Fibroblast of skin of right biceps (primary cell): ENCODE results near the gene PHEX.

Source experiments
- DNase-seq: peaks from one replicate; pipeline ENCODE4 v3.0.0-alpha.2; 2013

Gene PHEX

DNA sequence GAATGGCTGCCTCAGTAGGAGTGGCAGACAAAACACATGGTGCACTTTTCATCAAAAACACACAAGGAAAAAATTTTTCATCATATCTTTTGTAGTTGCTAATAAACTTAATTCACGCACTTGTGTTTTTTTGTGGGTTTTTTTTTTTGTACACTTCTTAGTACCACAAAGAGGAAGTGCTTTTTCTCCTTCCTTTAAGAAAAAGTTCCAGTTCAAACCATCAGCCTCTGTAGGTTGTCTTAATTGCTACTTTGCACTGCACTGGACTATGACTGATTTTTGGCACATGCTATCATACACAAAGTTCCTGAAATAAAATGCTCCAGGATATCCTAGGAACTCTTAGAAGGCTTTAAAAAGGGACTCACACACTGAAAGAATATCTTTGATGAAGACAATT lies at the start of gene PHEX:
TSS of gene PHEX (plus strand) at position 242 of the 400 bp plus-strand sequence. CDS start 681 bp downstream, outside the sequence.
- DNase-seq = no peak

DNA sequence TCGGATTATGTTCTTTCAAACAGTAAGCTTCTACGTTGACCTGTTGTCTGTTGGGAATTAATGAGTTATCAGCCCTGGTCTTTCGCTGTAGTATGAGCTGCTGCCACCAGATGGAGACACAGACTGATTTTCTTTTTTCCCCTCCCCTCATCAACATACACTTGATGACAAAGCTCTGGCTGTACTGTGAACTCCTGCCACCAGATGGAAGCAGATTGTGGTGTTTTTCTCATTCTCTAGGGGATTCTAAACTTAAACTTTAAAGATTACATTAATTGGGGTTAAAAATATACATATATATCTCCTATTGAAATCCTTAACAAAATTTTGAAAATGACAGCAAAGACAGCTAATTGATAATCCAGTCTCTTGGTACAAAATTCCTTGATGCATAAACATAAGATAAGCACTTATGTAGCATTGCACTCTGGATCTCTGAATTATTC lies 46.8 kb upstream of the PHEX start:
- peak; percentile 76 for DNase-seq

- peak; percentile 11 for DNase-seq
Measured at GRCh38 chrX:21986596-21986995, 45.5 kb upstream of the PHEX start.

- DNase-seq = no peak
Measured at GRCh38 chrX:21989384-21989783, 42.7 kb upstream of the PHEX start.

DNA sequence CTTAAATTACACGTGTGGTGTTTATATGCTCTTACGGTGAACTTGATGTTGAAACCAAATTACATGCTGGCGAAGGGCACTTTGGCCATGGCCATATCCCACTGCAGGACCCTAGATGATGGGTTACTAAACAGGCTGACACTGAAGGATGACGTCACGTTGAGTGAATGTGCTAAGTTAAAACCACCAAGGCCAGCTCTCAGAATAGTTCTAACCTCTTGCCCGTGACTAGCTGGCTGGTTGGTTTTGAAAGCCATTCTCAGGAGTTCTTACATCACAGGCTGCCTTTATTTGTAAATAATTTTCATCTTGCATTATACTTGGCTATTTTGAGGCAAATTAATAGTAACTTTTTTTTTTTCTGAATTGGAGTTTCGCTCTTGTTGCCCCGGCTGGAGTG lies 41.3 kb upstream of the PHEX start:
- DNase-seq = no peak

GRCh38 chrX:21991504-21991903 lies 40.6 kb upstream of the PHEX start:
- DNase-seq = no peak

DNA sequence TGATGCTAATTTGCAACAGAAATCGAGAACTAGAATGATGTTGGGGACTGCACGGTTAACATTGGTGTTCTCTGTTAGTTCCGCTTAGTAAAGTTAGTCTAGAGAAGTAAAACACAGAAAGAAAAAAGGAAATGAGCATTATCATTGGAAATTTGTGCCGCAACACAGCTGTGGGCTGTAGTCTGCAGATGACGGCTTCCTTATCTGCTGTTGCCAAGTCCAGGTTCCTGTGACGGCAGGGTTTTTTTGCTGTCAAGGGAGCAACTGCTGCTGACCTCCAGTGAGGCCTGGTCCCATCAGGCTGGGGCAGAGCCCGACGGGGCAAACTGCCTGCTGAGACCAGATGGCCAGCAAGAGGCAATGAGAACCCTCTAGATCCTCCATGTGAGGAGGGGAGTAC lies 38.9 kb upstream of the PHEX start:
- no peak for DNase-seq

GRCh38 chrX:21996872-21997455 lies 35.2 kb upstream of the PHEX start:
- peak; percentile 66 for DNase-seq

- DNase-seq = no peak
Measured at GRCh38 chrX:21998037-21998436, 34.1 kb upstream of the PHEX start.

DNA sequence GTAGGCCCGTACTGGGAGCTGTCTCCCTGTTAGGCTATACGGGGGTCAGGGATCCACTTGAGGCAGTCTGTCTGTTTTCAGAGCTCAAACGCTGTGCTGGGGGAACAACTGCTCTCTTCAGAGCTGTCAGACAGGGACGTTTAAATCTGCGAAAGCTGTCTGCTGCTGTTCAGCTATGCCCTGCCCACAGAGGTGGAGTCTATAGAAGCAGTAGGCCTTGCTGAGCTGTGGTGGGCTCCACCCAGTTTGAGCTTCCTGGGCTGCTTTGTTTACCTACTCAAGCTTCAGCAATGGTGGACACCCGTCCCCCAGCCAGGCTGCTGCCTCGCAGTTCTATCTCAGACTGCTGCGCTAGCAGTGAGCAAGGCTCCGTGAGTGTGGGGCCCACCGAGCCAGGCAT lies 27.3 kb upstream of the PHEX start:
- no peak for DNase-seq

GRCh38 chrX:22012051-22012450 lies 20.1 kb upstream of the PHEX start:
- no peak for DNase-seq

GRCh38 chrX:22012931-22013330 lies 19.2 kb upstream of the PHEX start:
- no peak for DNase-seq

GRCh38 chrX:22015139-22015750 lies 16.9 kb upstream of the PHEX start:
- DNase-seq = no peak

- no peak for DNase-seq
Measured at GRCh38 chrX:22021751-22022324, 10.3 kb upstream of the PHEX start.

GRCh38 chrX:22024577-22024976 lies 7.5 kb upstream of the PHEX start:
- no peak for DNase-seq

DNA sequence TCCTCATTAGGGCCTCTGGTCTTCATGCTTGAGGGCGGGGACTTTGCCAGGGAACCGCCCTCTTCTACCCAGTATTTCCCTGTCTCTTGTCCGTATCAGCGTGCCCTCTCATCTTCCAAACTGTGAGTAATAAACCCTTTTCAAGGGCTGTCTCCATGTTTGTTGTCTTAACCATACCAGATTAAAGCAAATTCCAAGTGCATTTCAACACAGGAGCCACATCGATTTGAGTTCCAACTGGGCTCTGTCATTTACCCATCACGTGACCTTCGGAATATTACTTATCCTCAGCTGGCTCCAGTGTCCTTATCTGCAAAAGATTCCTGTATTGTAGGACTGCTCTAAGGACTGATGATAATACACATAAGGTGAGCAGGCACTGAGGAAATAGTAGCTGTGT lies 6.4 kb upstream of the PHEX start:
- DNase-seq = no peak

GRCh38 chrX:22026731-22027130 lies 5.4 kb upstream of the PHEX start:
- DNase-seq = no peak

DNA sequence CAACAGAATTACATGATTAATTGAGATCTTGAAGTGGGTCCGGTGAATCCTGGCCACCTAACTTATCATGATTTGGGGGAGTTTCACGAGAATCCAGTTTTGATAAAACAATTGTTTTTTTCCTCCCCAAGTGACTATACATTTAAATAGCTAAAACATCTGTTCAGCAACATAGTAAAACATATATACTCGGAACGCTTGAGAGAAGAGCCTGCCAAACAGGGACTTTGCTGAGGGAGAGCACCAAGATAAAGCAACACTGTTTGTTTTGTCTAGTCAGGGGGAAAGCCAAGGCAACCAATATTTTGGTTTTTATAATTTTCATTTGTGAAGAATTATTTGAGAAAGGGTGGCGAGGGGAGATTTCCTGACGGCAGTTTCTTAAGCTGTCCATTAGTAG lies 381 bp downstream of the PHEX start:
- no peak for DNase-seq

- no peak for DNase-seq
Measured at GRCh38 chrX:22033818-22034217, 1.7 kb downstream of the PHEX start.

DNA sequence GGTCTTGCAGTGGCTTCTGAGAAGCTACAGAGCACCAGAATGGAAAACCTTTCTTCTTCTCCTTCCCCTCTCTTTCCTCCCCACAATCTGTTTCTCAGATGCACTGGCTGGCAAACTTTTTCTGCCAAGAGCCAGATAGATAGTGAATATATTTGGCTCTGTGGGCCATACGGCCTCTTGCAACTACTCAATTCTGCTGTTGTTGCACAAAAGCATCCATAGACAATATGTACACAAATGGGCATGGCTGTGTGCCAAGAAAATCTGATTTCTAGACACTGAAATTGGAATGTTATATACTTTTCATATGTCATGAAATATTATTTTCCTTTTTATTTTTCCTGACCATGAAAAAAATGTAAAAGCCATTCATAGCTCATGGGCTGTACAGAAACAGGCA lies 3.1 kb downstream of the PHEX start:
- no peak for DNase-seq

GRCh38 chrX:22037225-22037624 lies 5.1 kb downstream of the PHEX start:
- DNase-seq = no peak

- no peak for DNase-seq
Measured at GRCh38 chrX:22037911-22038537, 5.9 kb downstream of the PHEX start.

DNA sequence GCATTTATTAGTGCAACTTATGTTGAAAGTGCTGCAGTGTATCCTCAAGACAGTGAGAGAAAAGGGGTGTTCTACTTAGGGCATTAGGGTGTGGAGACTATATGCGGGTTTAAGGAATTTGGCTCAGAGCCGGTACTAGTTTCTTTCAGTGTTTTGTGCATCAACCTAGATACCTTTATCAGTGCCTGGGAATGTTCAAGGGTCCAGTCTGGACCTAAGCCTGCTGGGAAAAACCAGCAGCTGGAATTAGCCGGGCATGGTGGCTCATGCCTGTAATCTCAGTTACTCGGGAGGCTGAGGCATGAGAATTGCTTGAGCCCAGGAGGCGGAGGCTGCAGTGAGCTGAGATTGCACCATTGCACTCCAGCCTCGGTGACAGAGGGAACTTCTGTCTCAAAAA lies 7.4 kb downstream of the PHEX start:
- DNase-seq = no peak

GRCh38 chrX:22040184-22040583 lies 8.1 kb downstream of the PHEX start:
- DNase-seq = no peak
